Islet of Langerhans (tissue), 1 donor: Measurements from ENCODE around the gene SPATA17.
"Not testable (repeated sequence)": the region's sequence is repeated elsewhere in the genome, so short reads cannot be mapped to it uniquely, and the experiment has no call there.

ENCODE experiments used
- FAIRE-seq: peaks from one replicate; lab custom pipeline; 2011; peaks lifted over from hg19 to GRCh38; lab: Jason Lieb, UNC

Gene SPATA17

GRCh38 chr1:217681806-217682205 is 50.7 kb downstream of the SPATA17 start:
- no peak for FAIRE-seq

GRCh38 chr1:217687511-217687910 is 56.4 kb downstream of the SPATA17 start:
- no peak for FAIRE-seq

- FAIRE-seq: not testable (repeated sequence)
Observed at GRCh38 chr1:217696140-217696539, 65.0 kb downstream of the SPATA17 start.

GRCh38 chr1:217703326-217703725 is 72.2 kb downstream of the SPATA17 start:
- no peak for FAIRE-seq

GRCh38 chr1:217712925-217713597 is 81.9 kb downstream of the SPATA17 start:
- FAIRE-seq: no peak

- no peak for FAIRE-seq
Observed at GRCh38 chr1:217715681-217716080, 84.5 kb downstream of the SPATA17 start.

- no peak for FAIRE-seq
Observed at GRCh38 chr1:217717959-217718358, 86.8 kb downstream of the SPATA17 start.

GRCh38 chr1:217718873-217719272 is 87.7 kb downstream of the SPATA17 start:
- FAIRE-seq: no peak

GRCh38 chr1:217721692-217722091 is 90.5 kb downstream of the SPATA17 start:
- FAIRE-seq: no peak

- FAIRE-seq: no peak
Observed at GRCh38 chr1:217734973-217735372, 103.8 kb downstream of the SPATA17 start.

- FAIRE-seq: peak; percentile 99
Observed at GRCh38 chr1:217747156-217747769, 116.1 kb downstream of the SPATA17 start.

GRCh38 chr1:217769768-217770167 is 138.6 kb downstream of the SPATA17 start:
- no peak for FAIRE-seq

GRCh38 chr1:217770918-217771317 is 139.8 kb downstream of the SPATA17 start:
- FAIRE-seq: no peak

GRCh38 chr1:217776693-217777092 is 145.5 kb downstream of the SPATA17 start:
- no peak for FAIRE-seq

GRCh38 chr1:217781056-217781455 is 149.9 kb downstream of the SPATA17 start:
- no peak for FAIRE-seq

- no peak for FAIRE-seq
Observed at GRCh38 chr1:217791091-217791490, 159.9 kb downstream of the SPATA17 start.

- no peak for FAIRE-seq
Observed at GRCh38 chr1:217805792-217806191, 174.6 kb downstream of the SPATA17 start.

- peak; percentile 5 for FAIRE-seq
Observed at GRCh38 chr1:217812175-217812574, 181.0 kb downstream of the SPATA17 start.

GRCh38 chr1:217813031-217813430 is 181.9 kb downstream of the SPATA17 start:
- no peak for FAIRE-seq

GRCh38 chr1:217837691-217838090 is 206.5 kb downstream of the SPATA17 start:
- FAIRE-seq: no peak

- FAIRE-seq: no peak
Observed at GRCh38 chr1:217839161-217839560, 208.0 kb downstream of the SPATA17 start.

GRCh38 chr1:217846733-217847132 is 215.6 kb downstream of the SPATA17 start:
- peak; percentile 53 for FAIRE-seq

- FAIRE-seq: no peak
Observed at GRCh38 chr1:217847643-217848042, 216.5 kb downstream of the SPATA17 start.
